Activated B cell treated with CpG ODN at 0.5 μM for 24 hours (primary cell): ENCODE measurements around the gene ECM1. TPM values are rescaled to one million over a fixed set of nuclear protein-coding genes. Genes with fewer than 3 reads are reported as not detected.

Experiments used
- ATAC-seq: fragments of 200-7000 bp; cut with Tn5 transposase; one replicate; pipeline ENCODE4 v1.10.0; 2021; ENCODE audit warnings: low read depth, mild to moderate bottlenecking, moderate library complexity
- CTCF ChIA-PET: fragments of 350-600 bp; sonication (Branson Sonifier 250); formaldehyde crosslinking; loops from one replicate; lab custom pipeline; 2021; ENCODE audit warnings: antibody characterized with exemption; lab: Charles Lee
- POLR2A ChIA-PET: fragments of 350-600 bp; sonication (Branson Sonifier 250); formaldehyde crosslinking; loops from one replicate; lab custom pipeline; 2021; ENCODE audit warnings: antibody characterized with exemption; lab: Charles Lee
- DNase-seq: peaks from one replicate; pipeline ENCODE4 v3.0.0; 2022
- H3K27ac Mint-ChIP-seq: one replicate; pipeline ENCODE4 v1.8.0; 2020; ENCODE audit warnings: mixed read lengths
- H3K27me3 Mint-ChIP-seq: one replicate; pipeline ENCODE4 v1.8.0; 2021; ENCODE audit warnings: mixed read lengths
- H3K36me3 Mint-ChIP-seq: one replicate; pipeline ENCODE4 v1.8.0; 2021; ENCODE audit warnings: low read depth, mixed read lengths
- H3K4me1 Mint-ChIP-seq: one replicate; pipeline ENCODE4 v1.8.0; 2021; ENCODE audit warnings: mixed read lengths
- H3K4me3 Mint-ChIP-seq: one replicate; pipeline ENCODE4 v1.8.0; 2020; ENCODE audit warnings: mild to moderate bottlenecking, mixed read lengths
- H3K9me3 Mint-ChIP-seq: one replicate; pipeline ENCODE4 v1.8.0; 2020; ENCODE audit warnings: mixed read lengths
- CTCF ChIP-seq: fragments of 200-600 bp; IDR thresholded peaks from one replicate; pipeline ENCODE4 v1.8.0; 2022; ENCODE audit warnings: antibody characterized with exemption, mild to moderate bottlenecking
- intact Hi-C: fragments of 100-400 bp; cut with micrococcal nuclease; formaldehyde crosslinking; loops from one replicate; pipeline ENCODE4 v1.15.1; 2024
- total RNA-seq: library from RNA; stranded (reverse); gene quantifications from 2 replicates; pipeline ENCODE4 v1.2.3, GENCODE V29; 2022

ECM1 gene
- total RNA-seq, 1 donor from 2014 or later, result 2.1 TPM

- Mint-ChIP-seq H3K4me3 (no peak overlapping the region), H3K36me3 (peaks cover 10% of the 10 kb centered on the region), H3K4me1 (no peaks in the 10 kb centered on the region), H3K27me3 (no peaks in the 10 kb centered on the region), H3K27ac (peak overlapping the region; percentile 26), H3K9me3 (no peaks in the 10 kb centered on the region)
- intact Hi-C loops, result no loop called here
- ChIA-PET CTCF (interaction anchor here (0.6 kb wide), 1 partner anchor 14 kb away, joined by 3 read pairs; no protein-coding TSS in a partner anchor), POLR2A (interaction anchor here (0.7 kb wide), 1 partner anchor 10 kb away, joined by 3 read pairs; no protein-coding TSS in a partner anchor)
- ATAC-seq, result no peak
- no peak for TF ChIP-seq CTCF
- DNase-seq, result no peak
Observed at GRCh38 chr1:150477733-150478132, 30.2 kb upstream of the ECM1 start.

DNA sequence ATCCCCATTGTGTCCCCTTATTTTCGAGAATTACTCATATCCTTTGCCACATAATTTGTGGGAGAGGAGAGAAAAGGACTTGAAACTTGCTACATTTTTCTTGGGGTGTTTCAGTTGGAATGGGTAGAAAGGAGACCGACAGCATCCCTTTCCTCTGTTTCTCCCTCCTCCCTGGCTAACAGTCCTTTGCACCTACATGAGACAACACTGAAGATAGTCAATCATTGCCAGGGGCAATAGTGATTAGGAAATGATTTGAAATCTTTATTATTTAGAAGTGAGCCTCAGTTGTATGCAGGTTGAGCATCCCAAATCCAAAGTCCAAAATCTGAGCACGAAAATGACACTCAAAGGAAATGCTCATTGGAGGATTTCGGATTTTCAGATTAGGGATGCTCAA lies 28.5 kb upstream of the ECM1 start:
- Mint-ChIP-seq H3K36me3 (no peaks in the 10 kb centered on the region), H3K27me3 (no peaks in the 10 kb centered on the region), H3K9me3 (no peaks in the 10 kb centered on the region), H3K27ac (no peak overlapping the region), H3K4me3 (no peak overlapping the region), H3K4me1 (no peaks in the 10 kb centered on the region)
- DNase-seq (no peak), ATAC-seq (no peak)
- ChIA-PET CTCF (no interaction called here), POLR2A (interaction anchor here (0.7 kb wide), 1 partner anchor 9 kb away, joined by 4 read pairs; no protein-coding TSS in a partner anchor)
- intact Hi-C loops, result no loop called here
- TF ChIP-seq CTCF, result no peak

GRCh38 chr1:150479927-150480352 lies 28.0 kb upstream of the ECM1 start:
- TF ChIP-seq CTCF, result no peak
- Mint-ChIP-seq H3K36me3 (no peaks in the 10 kb centered on the region), H3K4me3 (no peak overlapping the region), H3K27me3 (no peaks in the 10 kb centered on the region), H3K4me1 (no peaks in the 10 kb centered on the region), H3K9me3 (no peaks in the 10 kb centered on the region), H3K27ac (no peak overlapping the region)
- ChIA-PET CTCF (no interaction called here), POLR2A (interaction anchor here (0.5 to 0.7 kb wide), 2 partner anchors 10 to 243 kb away, joined by 3 to 4 read pairs; no protein-coding TSS in a partner anchor)
- intact Hi-C loops, result no loop called here
- DNase-seq, result no peak
- ATAC-seq, result no peak

DNA sequence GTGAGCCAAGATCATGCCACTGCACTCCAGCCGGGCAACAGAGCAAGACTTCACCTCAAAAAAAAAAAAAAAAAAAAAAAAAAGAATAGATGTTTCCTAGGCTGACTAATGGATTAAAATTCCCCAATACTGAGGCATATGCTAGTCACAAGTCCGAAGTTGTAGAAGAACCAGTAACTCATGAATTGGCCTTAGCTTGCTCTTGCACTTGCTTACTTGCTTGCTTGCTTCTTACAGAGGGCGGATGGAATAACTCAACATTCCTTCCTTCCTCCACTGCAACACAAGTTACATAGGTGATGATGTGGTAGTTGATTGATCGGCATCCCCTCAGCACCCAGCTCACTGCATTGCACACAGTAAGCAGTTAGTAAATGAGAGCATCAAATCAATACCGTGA lies 23.5 kb upstream of the ECM1 start:
- no peak overlapping the region for H3K4me3 Mint-ChIP-seq
- peaks cover 18% of the 10 kb centered on the region for H3K4me1 Mint-ChIP-seq
- CTCF ChIA-PET, result interaction anchor here (0.6 kb wide), 1 partner anchor 512 kb away, joined by 3 read pairs; no protein-coding TSS in a partner anchor
- POLR2A ChIA-PET, result no interaction called here
- TF ChIP-seq CTCF, result no peak
- H3K27me3 Mint-ChIP-seq, result no peaks in the 10 kb centered on the region
- DNase-seq, result no peak
- intact Hi-C loops, result no loop called here
- H3K36me3 Mint-ChIP-seq, result peaks cover 18% of the 10 kb centered on the region
- H3K27ac Mint-ChIP-seq, result no peak overlapping the region
- ATAC-seq, result no peak
- no peaks in the 10 kb centered on the region for H3K9me3 Mint-ChIP-seq

DNA sequence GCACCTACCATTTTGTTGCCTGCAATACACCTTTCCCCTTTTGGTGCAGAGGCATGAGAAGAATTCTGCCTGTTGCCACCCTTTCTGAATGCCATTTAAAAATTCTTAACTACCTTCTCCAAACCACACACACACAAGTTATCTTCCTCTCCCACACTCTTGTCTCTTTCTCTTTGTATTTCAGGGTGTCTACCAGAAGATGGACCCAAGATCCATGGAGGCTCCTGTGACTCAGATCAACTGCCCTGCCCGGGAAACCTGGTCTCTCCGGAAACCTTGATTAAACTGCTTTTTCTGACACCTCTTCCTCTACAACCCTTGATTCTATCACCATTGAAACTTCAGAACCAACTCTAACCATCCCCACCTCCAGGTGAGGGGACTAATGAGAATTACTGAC lies 23.0 kb upstream of the ECM1 start:
- Mint-ChIP-seq H3K4me1 (peaks cover 18% of the 10 kb centered on the region), H3K36me3 (peaks cover 19% of the 10 kb centered on the region), H3K27me3 (no peaks in the 10 kb centered on the region), H3K4me3 (no peak overlapping the region), H3K9me3 (no peaks in the 10 kb centered on the region), H3K27ac (no peak overlapping the region)
- intact Hi-C loops, result no loop called here
- no peak for DNase-seq
- ChIA-PET POLR2A (interaction anchor here (3.1 kb wide), 1 partner anchor 121 kb away, joined by 26 read pairs; the partner anchor contains the start of gene RPRD2), CTCF (no interaction called here)
- no peak for ATAC-seq
- no peak for TF ChIP-seq CTCF
